Measurements from ENCODE around the gene POLR2M. TPM values are rescaled to one million over a fixed set of nuclear protein-coding genes. Genes with fewer than 3 reads are reported as not detected.

Gene POLR2M
- total RNA-seq, 1 donor from 2014 or later, result 1,069 TPM

- no peaks in the 10 kb centered on the region for H3K36me3 Mint-ChIP-seq
- Histone ChIP-seq H3K36me3 (no peaks in the 10 kb centered on the region), H3K4me2 (no peak overlapping the region), H2AFZ (replicated peaks) (no peak overlapping the region), H3K27me3 (no peaks in the 10 kb centered on the region), H3K79me2 (ENCODE audit: low read depth) (no peaks in the 10 kb centered on the region), H4K20me1 (ENCODE audit: low read depth) (no peaks in the 10 kb centered on the region), H3K4me3 (no peak overlapping the region), H3F3A (ENCODE audit: low read depth) (no peaks in the 10 kb centered on the region), H3K4me1 (no peaks in the 10 kb centered on the region), H3K9me3 (ENCODE audit: low read depth) (no peaks in the 10 kb centered on the region), H3K27ac (no peak overlapping the region), H3K9ac (no peak overlapping the region)
- no peak overlapping the region for H3K27ac Mint-ChIP-seq
- no peak overlapping the region for H3K4me3 Mint-ChIP-seq
- TF ChIP-seq EZH2phosphoT487 (IDR thresholded peaks at IDR 0.05) (no peak), CTCF (IDR thresholded peaks at IDR 0.05) (no peak), EZH2 (IDR thresholded peaks at IDR 0.05) (no peak)
- no peaks in the 10 kb centered on the region for H3K9me3 Mint-ChIP-seq
- peaks cover 6% of the 10 kb centered on the region for H3K27me3 Mint-ChIP-seq (ENCODE audit: insufficient read depth, low read depth)
- H3K4me1 Mint-ChIP-seq, result peaks cover 4% of the 10 kb centered on the region
- DNase-seq (ENCODE audit: low spot score), result no peak
These were observed 30.9 kb upstream of the POLR2M start for GRCh38 chr15:57675481-57676181.

GRCh38 chr15:57676585-57676984, 29.9 kb upstream of the POLR2M start:
- H3K9ac ChIP-seq, result no peak overlapping the region
- no peaks in the 10 kb centered on the region for H3K36me3 Mint-ChIP-seq

DNA sequence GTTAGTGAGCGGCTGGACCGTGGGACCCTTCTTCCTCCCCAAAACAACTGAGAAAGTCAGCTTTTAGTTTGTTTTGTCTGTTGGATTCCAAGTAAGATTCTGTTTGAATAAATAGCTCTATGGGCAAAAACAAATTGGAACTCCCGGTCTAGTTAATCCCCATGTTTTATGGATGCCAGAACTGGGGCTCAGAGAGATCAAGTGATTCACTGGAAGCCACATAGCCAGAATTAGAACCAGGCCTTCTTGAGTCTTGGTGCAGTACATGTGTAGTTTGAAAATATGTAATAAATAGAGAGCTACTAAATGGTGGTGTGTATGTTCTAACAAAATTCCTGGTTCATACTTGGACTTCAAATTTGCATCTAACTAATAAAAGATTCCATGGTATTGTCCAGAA, 29.3 kb upstream of the POLR2M start:
- Histone ChIP-seq H3K27ac (no peak overlapping the region), H3F3A (ENCODE audit: low read depth) (no peaks in the 10 kb centered on the region), H3K4me2 (no peak overlapping the region), H3K27me3 (no peaks in the 10 kb centered on the region), H3K9ac (no peak overlapping the region), H3K9me3 (ENCODE audit: low read depth) (no peaks in the 10 kb centered on the region), H4K20me1 (ENCODE audit: low read depth) (no peaks in the 10 kb centered on the region), H2AFZ (replicated peaks) (no peak overlapping the region), H3K79me2 (ENCODE audit: low read depth) (no peaks in the 10 kb centered on the region), H3K4me1 (no peaks in the 10 kb centered on the region), H3K4me3 (no peak overlapping the region), H3K36me3 (no peaks in the 10 kb centered on the region)
- DNase-seq (ENCODE audit: low spot score), result no peak
- no peak for TF ChIP-seq EZH2phosphoT487 (IDR thresholded peaks at IDR 0.05)
- no peak for TF ChIP-seq CTCF (IDR thresholded peaks at IDR 0.05)
- no peak for TF ChIP-seq EZH2 (IDR thresholded peaks at IDR 0.05)
- Mint-ChIP-seq H3K4me1 (peaks cover 4% of the 10 kb centered on the region), H3K4me3 (no peak overlapping the region), H3K36me3 (no peaks in the 10 kb centered on the region), H3K27ac (no peak overlapping the region), H3K27me3 (ENCODE audit: insufficient read depth, low read depth) (peaks cover 6% of the 10 kb centered on the region), H3K9me3 (no peaks in the 10 kb centered on the region)

More at GRCh38 chr15:57676585-57676984, 29.9 kb upstream of the POLR2M start:
- TF ChIP-seq EZH2phosphoT487 (IDR thresholded peaks at IDR 0.05) (no peak), EZH2 (IDR thresholded peaks at IDR 0.05) (no peak), CTCF (IDR thresholded peaks at IDR 0.05) (no peak)
- H3K79me2 ChIP-seq (ENCODE audit: low read depth), result no peaks in the 10 kb centered on the region
- H4K20me1 ChIP-seq (ENCODE audit: low read depth), result no peaks in the 10 kb centered on the region
- Mint-ChIP-seq H3K27me3 (ENCODE audit: insufficient read depth, low read depth) (peaks cover 6% of the 10 kb centered on the region), H3K27ac (no peak overlapping the region), H3K4me1 (peaks cover 4% of the 10 kb centered on the region), H3K4me3 (no peak overlapping the region), H3K9me3 (no peaks in the 10 kb centered on the region)
- no peaks in the 10 kb centered on the region for H3K9me3 ChIP-seq (ENCODE audit: low read depth)
- no peak overlapping the region for H3K27ac ChIP-seq
- H2AFZ ChIP-seq (replicated peaks), result no peak overlapping the region
- no peaks in the 10 kb centered on the region for H3K4me1 ChIP-seq
- H3K36me3 ChIP-seq, result no peaks in the 10 kb centered on the region
- no peak overlapping the region for H3K4me3 ChIP-seq
- DNase-seq (ENCODE audit: low spot score), result no peak
- no peaks in the 10 kb centered on the region for H3K27me3 ChIP-seq
- H3F3A ChIP-seq (ENCODE audit: low read depth), result no peaks in the 10 kb centered on the region
- H3K4me2 ChIP-seq, result no peak overlapping the region
